ENCODE results near the gene CERT1. TPM values are rescaled to one million over a fixed set of nuclear protein-coding genes. Genes with fewer than 3 reads are reported as not detected.

CERT1 gene
- total RNA-seq, 6 experiments from 2014 or later: 19.4 to 28.3 (median 22.4) TPM

GRCh38 chr5:75460532-75460931 lies 50.9 kb downstream of the CERT1 start:
- no peak overlapping the region for H3K27ac Mint-ChIP-seq
- H3K27me3 Mint-ChIP-seq (ENCODE audit: insufficient read depth): no peaks in the 10 kb centered on the region
- H3K4me1 Mint-ChIP-seq (ENCODE audit: low read depth): peaks cover 21% of the 10 kb centered on the region
- no peak overlapping the region for H3K4me3 Mint-ChIP-seq
- H3K9me3 Mint-ChIP-seq: no peaks in the 10 kb centered on the region
- DNase-seq: no peak
- TF ChIP-seq CTCF (IDR thresholded peaks at IDR 0.05): no peak
- peaks cover 17% of the 10 kb centered on the region for H3K36me3 Mint-ChIP-seq (ENCODE audit: low read depth)

- Mint-ChIP-seq H3K36me3 (ENCODE audit: low read depth) (peaks cover 26% of the 10 kb centered on the region), H3K4me1 (ENCODE audit: low read depth) (peaks cover 21% of the 10 kb centered on the region), H3K27ac (no peak overlapping the region), H3K4me3 (no peak overlapping the region), H3K27me3 (ENCODE audit: insufficient read depth) (no peaks in the 10 kb centered on the region), H3K9me3 (no peaks in the 10 kb centered on the region)
- DNase-seq: no peak
- no peak for TF ChIP-seq CTCF (IDR thresholded peaks at IDR 0.05)
Measured at GRCh38 chr5:75457691-75458090, 53.7 kb downstream of the CERT1 start.

DNA sequence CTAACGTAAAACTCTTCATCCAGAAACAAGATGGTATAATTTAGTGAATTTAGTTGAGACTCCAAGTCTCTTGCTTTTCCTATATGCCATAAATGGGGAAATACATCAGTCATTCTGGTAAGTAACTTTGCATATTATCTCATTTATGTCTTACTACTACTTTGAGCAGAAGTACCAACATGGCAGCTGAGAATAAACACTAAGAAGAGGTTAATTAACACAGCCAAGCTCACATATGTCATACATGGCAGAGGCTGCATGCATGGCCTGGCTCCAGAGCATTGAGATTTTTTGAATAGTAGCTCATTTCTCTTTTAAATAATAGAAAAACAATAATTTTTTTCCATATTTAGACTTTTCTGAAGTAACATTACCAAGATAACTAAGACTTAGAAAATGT lies 54.3 kb downstream of the CERT1 start:
- H3K36me3 Mint-ChIP-seq (ENCODE audit: low read depth): peaks cover 23% of the 10 kb centered on the region
- H3K27me3 Mint-ChIP-seq (ENCODE audit: insufficient read depth): no peaks in the 10 kb centered on the region
- no peak overlapping the region for H3K4me3 Mint-ChIP-seq
- TF ChIP-seq CTCF (IDR thresholded peaks at IDR 0.05): no peak
- H3K27ac Mint-ChIP-seq: no peak overlapping the region
- H3K4me1 Mint-ChIP-seq (ENCODE audit: low read depth): peaks cover 17% of the 10 kb centered on the region
- H3K9me3 Mint-ChIP-seq: no peaks in the 10 kb centered on the region
- DNase-seq: no peak

DNA sequence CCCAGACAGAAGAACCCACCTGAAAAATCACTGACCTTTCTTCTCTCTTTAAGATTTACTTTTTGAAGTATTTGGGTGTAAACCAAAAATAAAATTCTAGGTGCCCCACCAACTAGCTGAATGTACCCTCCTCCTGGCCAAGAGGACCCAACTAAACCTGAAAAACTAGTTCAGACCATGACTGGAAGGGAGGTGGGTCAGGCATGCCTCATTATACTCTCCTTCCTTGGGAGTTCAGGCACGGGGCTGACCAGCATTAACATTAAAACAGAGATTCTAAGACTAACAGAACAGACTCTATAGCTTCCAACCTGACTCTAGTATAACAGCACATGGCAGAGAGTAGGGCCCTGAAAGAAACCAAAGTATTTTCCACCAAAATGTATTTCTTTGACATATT lies 61.4 kb downstream of the CERT1 start:
- no peak for TF ChIP-seq CTCF (IDR thresholded peaks at IDR 0.05)
- no peaks in the 10 kb centered on the region for H3K4me1 Mint-ChIP-seq (ENCODE audit: low read depth)

GRCh38 chr5:75446068-75446467 lies 65.4 kb downstream of the CERT1 start:
- TF ChIP-seq CTCF (IDR thresholded peaks at IDR 0.05): no peak
- H3K27ac Mint-ChIP-seq: no peak overlapping the region
- H3K36me3 Mint-ChIP-seq (ENCODE audit: low read depth): peaks cover 36% of the 10 kb centered on the region
- no peak overlapping the region for H3K4me3 Mint-ChIP-seq
- H3K4me1 Mint-ChIP-seq (ENCODE audit: low read depth): no peaks in the 10 kb centered on the region
- peaks cover 2% of the 10 kb centered on the region; the same call in 1 of the 2 replicates for H3K27me3 Mint-ChIP-seq (ENCODE audit: insufficient read depth)
- peaks cover 7% of the 10 kb centered on the region for H3K9me3 Mint-ChIP-seq
- DNase-seq: no peak

More for the DNA sequence above, 61.4 kb downstream of the CERT1 start:
- H3K36me3 Mint-ChIP-seq (ENCODE audit: low read depth): peaks cover 29% of the 10 kb centered on the region
- H3K27me3 Mint-ChIP-seq (ENCODE audit: insufficient read depth): peaks cover 2% of the 10 kb centered on the region; the same call in 1 of the 2 replicates
- no peak overlapping the region for H3K4me3 Mint-ChIP-seq
- peaks cover 7% of the 10 kb centered on the region for H3K9me3 Mint-ChIP-seq
- DNase-seq: no peak
- H3K27ac Mint-ChIP-seq: no peak overlapping the region

DNA sequence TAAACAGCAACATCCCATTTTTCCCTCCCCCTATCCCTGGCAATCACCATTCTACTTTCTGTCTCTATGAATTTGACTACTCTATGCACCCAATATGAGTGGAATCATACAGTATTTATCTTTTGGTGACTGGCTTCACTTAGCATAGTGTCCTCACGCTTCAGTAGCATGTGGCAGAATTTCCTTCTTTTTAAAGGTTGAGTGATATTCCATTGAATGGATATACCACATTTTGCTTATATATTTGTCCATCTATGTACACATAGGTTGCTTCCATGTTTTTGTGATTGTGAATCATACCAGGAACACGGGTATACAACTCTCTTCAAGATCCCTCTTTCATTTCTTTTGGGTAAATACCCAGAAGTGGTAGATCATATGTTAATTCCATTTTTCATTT lies 69.9 kb downstream of the CERT1 start:
- DNase-seq: no peak
- H3K9me3 Mint-ChIP-seq: peaks cover 7% of the 10 kb centered on the region
- H3K36me3 Mint-ChIP-seq (ENCODE audit: low read depth): peaks cover 23% of the 10 kb centered on the region
- no peak overlapping the region for H3K4me3 Mint-ChIP-seq
- no peak for TF ChIP-seq CTCF (IDR thresholded peaks at IDR 0.05)
- H3K4me1 Mint-ChIP-seq (ENCODE audit: low read depth): no peaks in the 10 kb centered on the region
- H3K27me3 Mint-ChIP-seq (ENCODE audit: insufficient read depth): peaks cover 2% of the 10 kb centered on the region; the same call in 1 of the 2 replicates
- H3K27ac Mint-ChIP-seq: no peak overlapping the region

Data from HFFc6 (cell line).